ENCODE results near the gene PRR13.
"Not testable (repeated sequence)": the region's sequence is repeated elsewhere in the genome, so short reads cannot be mapped to it uniquely, and the experiment has no call there.

The PRR13 gene, protein sequence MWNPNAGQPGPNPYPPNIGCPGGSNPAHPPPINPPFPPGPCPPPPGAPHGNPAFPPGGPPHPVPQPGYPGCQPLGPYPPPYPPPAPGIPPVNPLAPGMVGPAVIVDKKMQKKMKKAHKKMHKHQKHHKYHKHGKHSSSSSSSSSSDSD

DNA sequence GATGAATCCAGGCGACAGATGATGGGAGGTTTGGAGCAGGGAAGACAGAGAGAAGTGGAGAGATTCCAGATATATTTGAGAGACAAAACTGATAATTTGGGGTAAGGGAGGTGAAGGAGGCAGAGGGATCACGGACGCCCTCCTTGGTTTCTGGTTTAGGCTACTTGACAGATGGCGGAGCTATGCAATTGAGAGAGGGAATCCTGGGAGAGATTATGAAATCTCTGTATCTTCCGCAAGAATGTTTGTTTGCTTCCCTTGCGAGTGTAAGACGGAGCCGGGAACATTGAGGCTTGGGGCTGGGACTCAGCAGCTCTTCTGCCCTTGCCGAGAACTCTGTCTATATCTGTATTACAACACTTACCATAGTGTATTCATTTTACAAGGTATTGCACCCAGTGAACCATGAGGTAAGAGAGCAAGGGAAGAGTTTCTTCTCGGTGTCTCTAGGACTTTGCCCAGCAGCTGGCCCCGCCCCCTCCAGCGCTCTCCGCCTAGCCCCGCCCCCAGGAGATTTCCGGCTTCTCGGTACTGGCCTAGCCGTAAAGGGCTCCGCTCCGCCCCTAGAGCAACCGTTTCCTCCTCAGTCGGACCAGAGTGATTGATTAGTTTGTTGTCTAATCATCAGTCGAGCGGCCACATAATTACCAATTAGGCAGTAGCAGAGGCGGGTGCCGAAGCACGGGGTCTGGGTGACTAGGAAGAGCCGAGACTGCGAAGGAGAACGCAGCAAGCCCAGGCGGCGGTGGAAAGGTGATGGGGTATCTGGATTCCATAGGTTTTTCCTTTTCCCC lies at the start of gene PRR13:
Gene PRR13 (plus strand): TSS at position 695 of the 794 bp plus-strand sequence. CDS start 981 bp downstream, outside the sequence.
- peak; percentile 99 for DNase-seq

DNA sequence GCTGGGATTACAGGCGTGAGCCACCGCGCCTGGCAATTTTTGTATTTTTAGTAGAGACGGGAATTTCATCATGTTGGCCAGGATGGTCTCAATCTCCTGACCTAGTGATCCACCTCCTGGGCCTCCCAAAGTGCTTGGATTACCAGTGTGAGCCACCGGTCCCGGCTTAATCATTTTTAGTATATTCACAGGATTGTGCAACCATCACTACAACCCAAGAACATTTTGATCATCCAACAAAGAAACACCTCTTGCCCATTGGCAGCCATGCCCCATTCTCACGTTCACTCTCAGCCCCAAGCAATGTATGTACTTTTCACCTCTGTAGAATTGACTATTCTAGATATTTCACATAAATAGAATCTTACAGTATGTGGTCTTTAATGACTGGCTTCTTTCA lies 41.6 kb upstream of the PRR13 start:
- no peak for DNase-seq

DNA sequence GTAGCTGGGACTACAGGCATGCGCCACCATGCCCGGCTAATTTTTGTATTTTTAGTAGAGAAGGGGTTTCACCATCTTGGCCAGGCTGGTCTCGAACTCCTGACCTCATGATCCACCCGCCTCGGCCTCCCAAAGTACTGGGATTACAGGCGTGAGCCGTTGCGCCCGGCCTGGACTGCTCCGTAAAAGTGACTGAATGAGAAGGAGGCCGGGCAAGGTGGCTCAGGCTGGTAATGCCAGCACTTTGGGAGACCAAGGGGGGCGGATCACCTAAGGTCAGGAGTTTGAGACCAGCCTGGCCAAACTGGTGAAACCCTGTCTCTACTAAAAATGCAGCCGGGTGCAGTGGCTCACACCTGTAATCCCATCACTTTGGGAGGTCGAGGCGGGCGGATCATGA lies 39.2 kb upstream of the PRR13 start:
- DNase-seq: not testable (repeated sequence)

DNA sequence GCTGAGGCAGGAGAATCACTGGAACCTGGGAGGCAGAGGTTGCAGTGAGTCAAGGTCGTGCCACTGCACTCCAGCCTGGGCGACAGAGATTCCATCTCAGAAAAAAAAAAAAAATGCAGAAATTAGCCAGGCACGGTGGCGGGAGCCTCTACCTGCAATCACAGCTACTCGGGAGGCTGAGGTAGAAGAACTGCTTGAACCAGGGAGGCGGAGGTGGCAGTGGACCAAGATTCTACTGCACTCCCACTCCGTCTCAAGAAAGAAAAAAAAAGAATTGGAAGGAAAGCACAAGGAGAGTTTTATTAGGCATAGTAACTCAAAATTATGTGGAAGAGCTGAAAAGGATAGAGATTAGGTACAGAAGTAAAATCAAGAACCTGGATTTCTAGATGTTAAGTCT lies 38.7 kb upstream of the PRR13 start:
- no peak for DNase-seq

DNA sequence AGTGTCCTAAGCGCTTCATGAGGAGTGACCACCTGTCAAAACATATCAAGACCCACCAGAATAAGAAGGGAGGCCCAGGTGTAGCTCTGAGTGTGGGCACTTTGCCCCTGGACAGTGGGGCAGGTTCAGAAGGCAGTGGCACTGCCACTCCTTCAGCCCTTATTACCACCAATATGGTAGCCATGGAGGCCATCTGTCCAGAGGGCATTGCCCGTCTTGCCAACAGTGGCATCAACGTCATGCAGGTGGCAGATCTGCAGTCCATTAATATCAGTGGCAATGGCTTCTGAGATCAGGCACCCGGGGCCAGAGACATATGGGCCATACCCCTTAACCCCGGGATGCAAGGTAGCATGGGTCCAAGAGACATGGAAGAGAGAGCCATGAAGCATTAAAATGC lies 30.6 kb upstream of the PRR13 start:
- no peak for DNase-seq

DNA sequence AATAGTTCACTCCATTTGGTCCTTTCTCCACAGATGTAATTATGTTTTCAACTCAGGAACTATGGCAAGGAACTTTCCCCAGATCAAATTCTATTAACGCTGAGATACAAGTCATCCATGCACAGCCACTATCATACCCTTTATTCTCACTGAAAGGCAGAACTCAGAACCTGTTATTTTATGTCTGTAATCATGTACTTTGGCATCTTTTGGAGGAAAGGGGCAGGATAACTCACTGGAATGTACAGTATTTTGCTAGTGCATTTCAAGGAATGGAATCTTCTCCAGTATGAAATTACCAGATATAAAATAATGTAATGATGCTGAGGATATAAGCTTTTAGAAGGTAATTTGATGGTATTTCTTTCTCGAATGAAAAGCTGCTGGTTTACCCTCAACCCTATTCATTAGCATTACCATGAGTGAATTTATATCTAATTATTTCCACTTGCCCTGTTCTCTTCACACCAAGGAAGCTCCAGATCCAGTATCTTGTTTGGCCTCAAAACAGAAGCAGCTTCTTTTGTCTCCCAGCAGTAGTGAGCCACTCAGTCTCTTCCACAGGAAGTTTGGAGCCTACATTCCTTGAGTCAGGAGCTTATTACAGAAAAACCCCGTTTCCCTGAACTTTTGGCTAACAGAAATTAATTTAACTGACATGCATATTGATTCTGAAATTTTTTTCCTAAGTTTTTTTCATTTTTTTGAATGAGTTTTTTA lies 27.9 kb upstream of the PRR13 start:
- DNase-seq: no peak

DNA sequence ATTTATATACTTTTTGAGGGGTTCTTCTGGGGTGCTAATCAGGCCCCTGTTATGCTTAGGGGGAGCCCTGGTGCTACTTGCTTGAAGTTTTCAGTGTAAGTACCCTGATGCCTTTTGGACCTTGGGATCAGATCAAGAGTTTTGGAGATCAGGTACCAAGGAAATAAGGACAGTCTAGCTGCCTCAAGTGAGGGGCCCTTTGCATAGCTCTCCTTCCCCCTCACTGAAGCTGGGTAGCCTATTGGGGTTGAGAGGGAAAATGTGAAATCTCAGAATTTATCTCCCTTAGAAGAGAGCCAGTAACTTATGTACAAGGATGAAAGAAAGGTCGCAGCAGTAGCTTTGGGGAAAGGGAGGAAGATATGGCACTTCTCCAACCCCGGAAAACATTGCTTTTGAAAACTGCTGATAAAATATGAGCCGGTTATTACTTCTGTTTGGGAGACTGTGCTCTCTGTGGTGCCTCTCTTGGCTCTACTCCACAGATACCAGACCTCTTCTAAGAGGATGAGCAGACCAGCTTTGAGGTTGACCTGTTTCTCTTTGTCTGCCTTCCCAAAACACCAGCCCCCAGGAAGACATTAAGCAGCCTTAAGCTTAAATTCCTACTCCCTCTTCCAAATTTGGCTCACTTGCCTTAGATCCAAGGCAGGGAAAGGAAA lies 26.6 kb upstream of the PRR13 start:
- DNase-seq: no peak

DNA sequence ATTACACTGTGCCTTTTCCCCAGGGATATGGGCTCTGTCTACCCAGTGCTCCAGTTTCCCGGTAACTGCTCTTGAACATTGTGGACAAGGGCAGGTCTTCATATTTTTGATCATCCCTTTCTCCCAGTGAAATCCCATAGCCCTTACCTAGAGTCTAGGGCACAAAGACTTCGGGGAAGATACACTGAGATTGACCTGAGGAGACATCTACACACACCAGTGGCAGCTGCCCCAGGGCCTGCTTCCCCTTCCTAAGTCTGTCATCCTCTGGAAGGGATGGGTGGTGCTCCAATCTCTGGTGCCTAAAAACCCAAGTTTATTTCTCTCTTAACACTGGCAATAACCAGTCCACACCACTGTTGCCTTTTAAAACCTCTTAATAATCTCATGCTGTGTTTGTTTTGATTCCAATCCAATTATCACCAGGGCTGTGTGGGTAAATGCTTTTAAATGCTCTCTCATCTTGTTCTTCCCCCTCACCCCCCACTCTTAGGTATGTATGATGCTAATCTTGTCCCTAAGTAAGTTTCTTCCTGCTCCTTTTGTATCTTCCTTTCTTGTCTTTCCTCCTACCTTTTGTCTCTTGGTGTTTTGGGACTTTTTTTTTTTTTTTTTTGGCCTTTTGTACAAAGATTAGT lies 25.7 kb upstream of the PRR13 start:
- DNase-seq: not testable (repeated sequence)

DNA sequence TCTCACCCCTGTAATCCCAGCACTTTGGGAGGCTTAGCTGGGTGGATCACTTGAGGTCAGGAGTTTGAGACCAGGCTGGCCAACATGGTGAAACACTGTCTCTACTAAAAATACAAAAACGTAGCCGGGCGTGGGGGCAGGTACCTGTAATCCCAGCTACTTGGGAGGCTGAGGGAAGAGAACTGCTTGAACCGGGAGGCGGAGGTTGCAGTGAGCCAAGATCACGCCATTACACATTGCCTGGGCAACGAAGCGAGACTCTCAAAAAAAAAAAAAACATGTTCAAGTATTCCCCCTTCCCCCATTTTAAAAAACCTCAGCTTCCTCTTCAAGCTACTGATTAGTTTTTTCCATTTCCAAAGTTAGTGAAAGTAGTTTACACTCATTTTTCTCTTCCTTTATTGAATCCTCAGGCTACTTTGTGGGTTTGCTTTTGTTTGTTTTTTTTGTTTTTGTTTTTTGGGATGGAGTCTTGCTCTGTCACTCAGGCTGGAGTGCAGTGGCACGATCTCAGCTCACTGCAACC lies 24.2 kb upstream of the PRR13 start:
- DNase-seq: peak; percentile 3

DNA sequence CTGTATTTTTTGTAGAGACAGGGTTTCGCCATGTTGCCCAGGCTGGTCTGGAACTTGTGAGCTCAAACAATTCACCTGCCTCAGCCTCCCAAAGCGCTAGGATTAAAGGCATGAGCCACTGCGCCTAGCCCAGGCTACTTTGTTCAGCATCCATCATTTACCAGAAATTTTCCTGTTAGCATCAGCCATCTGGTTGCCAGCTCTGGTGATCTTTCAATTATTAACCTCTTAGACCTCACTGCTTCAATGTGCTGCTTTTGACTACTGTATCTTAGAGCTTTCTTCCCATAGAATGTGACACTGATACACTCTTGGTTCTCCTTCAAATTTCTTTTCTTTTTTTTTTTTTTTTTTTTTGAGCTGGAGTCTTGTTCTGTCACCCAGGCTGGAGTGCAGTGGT lies 23.3 kb upstream of the PRR13 start:
- DNase-seq: no peak

DNA sequence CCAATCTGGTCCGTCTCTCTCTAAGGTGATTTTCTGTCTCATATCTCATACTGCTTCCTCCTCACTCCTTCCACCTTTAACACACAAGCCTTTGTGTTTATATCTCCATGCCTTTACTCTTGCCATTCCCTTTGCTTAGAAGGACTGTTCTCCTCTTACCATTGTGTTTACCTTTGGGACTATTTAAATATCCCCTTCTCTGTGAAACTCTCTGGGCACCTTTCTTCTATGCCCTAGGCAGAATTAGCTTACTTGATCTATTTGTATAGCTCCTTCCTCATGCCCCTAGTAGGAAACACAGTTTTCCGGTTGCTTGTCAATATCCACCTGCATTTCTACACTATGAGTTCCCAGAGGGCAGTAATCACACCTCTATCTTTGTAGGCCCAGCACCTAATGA lies 21.8 kb upstream of the PRR13 start:
- DNase-seq: no peak

DNA sequence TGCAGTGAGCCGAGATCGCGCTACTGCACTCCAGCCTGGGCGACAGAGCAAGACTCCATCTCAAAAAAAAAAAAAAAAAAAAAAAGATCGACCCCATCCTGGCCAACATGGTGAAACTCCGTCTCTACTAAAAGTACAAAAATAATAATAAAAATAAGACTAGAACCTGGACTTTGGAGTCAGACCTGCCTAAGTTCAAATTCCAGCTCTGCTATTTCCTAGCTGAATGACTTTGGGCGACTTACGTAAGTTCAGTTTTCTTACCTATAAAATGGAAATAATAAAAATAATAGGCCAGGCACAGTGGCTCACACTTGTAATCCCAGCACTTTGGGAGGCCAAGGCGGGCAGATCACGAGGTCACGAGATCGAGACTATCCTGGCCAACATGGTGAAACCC lies 19.3 kb upstream of the PRR13 start:
- not testable (repeated sequence) for DNase-seq

DNA sequence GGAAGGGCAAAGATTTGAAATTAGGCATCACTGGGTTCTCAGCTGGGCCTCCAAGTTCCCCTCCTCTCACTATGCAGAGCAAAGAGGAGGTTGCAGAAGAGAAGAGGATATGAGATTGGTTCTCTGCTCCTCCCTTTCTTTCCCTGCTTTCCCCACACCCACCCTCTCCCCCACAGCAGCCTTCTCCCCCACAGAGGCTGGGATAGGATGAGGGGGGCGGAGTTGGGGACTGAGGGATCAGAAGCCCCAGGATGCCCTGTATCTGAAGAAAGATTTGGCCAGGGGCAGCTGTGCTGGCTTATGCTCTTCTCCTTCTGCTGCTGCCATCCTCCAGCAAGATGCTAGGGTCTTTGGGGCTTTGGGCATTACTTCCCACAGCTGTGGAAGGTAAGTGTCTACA lies 17.9 kb upstream of the PRR13 start, which contains the start of gene AMHR2:
Gene AMHR2 (plus strand): TSS at position 259 of the 400 bp plus-strand sequence. CDS start 80 bp downstream, at position 339.
- DNase-seq: no peak

DNA sequence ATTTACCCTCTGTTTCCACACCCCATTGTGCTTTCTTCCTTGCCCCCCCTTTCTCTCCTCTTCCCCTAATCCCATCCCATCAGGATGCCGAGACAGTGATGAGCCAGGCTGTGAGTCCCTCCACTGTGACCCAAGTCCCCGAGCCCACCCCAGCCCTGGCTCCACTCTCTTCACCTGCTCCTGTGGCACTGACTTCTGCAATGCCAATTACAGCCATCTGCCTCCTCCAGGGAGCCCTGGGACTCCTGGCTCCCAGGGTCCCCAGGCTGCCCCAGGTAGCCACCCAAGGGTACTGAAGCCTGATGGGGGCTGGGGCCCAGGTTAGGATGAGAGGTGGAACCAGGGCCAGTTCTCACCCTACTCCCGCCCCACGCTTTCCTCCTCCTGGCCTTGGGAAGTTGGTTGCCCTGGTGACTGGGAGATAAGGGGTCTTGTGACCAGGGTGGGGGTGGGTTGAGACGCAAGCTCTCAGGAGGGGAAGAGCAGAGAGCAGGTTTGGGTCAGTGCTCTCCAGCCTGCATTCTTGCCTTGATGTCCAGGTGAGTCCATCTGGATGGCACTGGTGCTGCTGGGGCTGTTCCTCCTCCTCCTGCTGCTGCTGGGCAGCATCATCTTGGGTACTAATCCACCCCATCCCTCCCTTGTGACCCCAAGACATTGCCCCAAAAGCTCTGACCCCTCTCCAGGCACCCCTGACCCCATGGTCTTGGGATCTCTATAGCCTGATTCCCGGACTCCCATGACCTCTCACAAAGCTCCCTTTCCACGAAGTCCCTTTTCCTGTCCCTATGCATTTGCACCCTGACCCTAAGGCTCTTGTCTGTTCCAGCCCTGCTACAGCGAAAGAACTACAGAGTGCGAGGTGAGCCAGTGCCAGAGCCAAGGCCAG lies 16.7 kb upstream of the PRR13 start:
- DNase-seq: no peak

DNA sequence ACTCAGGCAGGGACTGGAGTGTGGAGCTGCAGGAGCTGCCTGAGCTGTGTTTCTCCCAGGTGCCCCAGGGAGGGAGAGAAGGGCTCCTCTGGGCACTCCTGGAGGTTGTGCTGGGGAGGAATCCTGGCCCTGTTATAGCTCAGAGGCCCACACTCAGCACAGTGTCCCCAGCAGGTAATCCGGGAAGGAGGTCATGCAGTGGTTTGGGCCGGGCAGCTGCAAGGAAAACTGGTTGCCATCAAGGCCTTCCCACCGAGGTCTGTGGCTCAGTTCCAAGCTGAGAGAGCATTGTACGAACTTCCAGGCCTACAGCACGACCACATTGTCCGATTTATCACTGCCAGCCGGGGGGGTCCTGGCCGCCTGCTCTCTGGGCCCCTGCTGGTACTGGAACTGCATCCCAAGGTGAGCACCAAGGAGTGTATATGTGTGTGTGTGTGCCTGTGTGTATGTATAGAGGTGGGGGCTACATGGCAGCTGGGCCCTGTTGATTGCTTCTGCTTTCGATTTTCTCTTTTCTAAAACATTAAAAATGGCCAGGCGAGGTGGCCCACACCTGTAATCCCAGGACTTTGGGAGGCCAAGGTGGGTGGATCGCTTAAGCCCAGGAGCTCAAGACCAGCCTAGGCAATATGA lies 15.9 kb upstream of the PRR13 start:
- DNase-seq: no peak

DNA sequence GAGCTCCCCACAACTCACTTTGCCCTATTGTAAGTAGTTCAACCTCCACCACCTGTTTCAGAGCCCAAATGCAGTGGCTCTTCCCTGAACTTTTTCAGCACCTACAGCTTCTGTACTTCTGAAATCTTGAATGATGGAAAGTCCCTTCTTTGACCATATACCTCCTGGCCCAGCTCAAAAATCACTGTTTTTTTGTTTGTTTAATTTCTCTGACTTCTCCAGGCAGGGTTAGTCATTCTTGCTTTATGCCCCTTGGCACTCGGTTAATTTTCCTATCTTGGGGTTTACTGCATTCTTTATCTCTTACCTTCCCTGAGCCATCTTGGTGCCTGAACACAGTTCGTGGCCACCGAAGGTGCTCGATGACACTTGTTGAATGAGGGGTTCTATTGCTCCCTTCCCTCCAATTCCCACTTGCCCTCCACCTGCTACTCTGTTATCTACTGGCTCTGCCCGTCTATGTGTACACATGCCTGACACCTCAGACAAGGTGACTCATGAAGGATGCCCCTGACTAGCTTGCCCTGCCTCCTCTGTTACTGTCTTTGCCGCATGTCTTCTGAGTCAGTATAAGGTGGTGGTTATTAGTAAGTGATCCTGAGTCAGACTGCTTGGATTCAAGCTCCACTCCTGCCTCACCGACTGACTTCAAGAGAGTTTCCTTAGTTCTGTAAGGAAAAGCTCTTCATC lies 13.5 kb upstream of the PRR13 start:
- DNase-seq: no peak

DNA sequence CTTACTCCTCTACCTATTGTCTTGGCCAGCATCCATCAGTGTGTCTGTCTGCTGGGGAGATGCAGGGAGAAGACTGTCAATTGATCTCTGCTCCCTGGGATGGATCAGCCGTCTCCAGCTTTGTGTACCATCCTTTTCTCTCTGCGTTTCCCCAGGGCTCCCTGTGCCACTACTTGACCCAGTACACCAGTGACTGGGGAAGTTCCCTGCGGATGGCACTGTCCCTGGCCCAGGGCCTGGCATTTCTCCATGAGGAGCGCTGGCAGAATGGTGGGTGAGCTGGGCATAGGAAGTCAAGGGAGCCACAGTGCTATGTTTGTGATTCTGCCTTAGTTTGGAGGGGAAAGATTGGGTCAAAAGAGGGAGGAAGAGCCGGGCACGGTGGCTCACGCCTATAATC lies 12.8 kb upstream of the PRR13 start:
- no peak for DNase-seq

DNA sequence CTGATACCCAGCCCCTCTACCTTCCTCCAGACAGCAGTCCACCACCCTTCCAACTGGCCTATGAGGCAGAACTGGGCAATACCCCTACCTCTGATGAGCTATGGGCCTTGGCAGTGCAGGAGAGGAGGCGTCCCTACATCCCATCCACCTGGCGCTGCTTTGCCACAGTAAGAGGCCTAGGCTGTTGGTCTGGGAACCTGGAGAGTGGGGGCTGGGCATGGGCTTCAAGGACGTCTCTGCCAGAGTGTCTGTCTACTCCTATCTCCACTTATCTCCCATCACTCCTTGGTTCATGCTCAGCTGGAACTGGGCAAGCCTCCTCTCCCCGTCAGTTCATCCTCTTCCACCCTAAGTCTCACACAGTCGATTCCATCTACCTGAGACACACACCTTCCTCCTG lies 11.4 kb upstream of the PRR13 start:
- no peak for DNase-seq

DNA sequence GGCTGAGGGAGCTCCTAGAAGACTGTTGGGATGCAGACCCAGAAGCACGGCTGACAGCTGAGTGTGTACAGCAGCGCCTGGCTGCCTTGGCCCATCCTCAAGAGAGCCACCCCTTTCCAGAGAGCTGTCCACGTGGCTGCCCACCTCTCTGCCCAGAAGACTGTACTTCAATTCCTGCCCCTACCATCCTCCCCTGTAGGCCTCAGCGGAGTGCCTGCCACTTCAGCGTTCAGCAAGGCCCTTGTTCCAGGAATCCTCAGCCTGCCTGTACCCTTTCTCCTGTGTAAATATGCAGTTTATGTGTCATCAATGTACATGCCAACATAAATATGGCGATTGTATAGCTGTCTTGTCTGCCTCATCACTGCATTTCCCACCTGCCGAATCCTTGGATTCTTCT lies 10.3 kb upstream of the PRR13 start:
- DNase-seq: no peak

DNA sequence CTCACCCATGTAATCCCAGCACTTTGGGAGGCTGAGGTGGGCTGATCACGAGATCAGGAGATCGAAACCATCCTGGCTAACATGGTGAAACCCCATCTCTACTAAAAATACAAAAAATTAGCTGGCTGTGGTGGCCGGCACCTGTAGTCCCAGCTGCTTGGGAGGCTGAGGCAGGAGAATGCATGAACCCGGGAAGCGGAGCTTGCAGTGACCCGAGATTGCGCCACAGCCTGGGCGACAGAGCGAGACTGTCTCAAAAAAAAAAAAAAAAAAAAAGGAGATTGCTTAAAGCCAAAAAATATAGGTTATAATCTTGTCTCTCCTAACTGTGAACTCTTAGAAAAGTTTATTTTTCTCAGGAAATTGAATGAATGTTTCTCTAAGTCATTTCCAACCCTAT lies 6.2 kb upstream of the PRR13 start:
- DNase-seq: not testable (repeated sequence)

Data from CD4-positive, alpha-beta T cell treated with Interleukin-12 subunit alpha and Interleukin-12 subunit beta, for 1 hour (primary cell).